Measurements from ENCODE around the gene SLAMF8. TPM values are rescaled to one million over a fixed set of nuclear protein-coding genes. Genes with fewer than 3 reads are reported as not detected.

SLAMF8 gene
- total RNA-seq, 2 donors from 2014 or later, result 1.5 to 1.9 TPM

GRCh38 chr1:159870704-159871103, 44.0 kb downstream of the SLAMF8 start:
- DNase-seq, result no peak
- intact Hi-C loops (cut with DNase I), result loop anchor here (5.0 kb wide), 1 partner anchor 48 kb away; no protein-coding TSS in a partner anchor
- Histone ChIP-seq H3K36me3 (no peaks in the 10 kb centered on the region), H3K27ac (no peak overlapping the region), H3K4me1 (no peaks in the 10 kb centered on the region), H3K27me3 (no peaks in the 10 kb centered on the region), H3K9me3 (no peaks in the 10 kb centered on the region), H3K9ac (ENCODE audit: low read depth in 2 of 2, low read length in 2 of 2) (no peak overlapping the region), H3K4me3 (no peak overlapping the region)
- no peak for TF ChIP-seq CTCF (IDR thresholded peaks at IDR 0.05)

- Histone ChIP-seq H3K9ac (ENCODE audit: low read depth in 2 of 2, low read length in 2 of 2) (no peak overlapping the region), H3K27ac (no peak overlapping the region), H3K4me3 (no peak overlapping the region), H3K36me3 (no peaks in the 10 kb centered on the region), H3K27me3 (no peaks in the 10 kb centered on the region), H3K4me1 (no peaks in the 10 kb centered on the region), H3K9me3 (no peaks in the 10 kb centered on the region)
- DNase-seq, result no peak
- no peak for TF ChIP-seq CTCF (IDR thresholded peaks at IDR 0.05)
- intact Hi-C loops (cut with DNase I), result loop anchor here (5.0 kb wide), 1 partner anchor 51 kb away; no protein-coding TSS in a partner anchor
Measured at GRCh38 chr1:159872891-159873290, 46.2 kb downstream of the SLAMF8 start.

- intact Hi-C loops (cut with DNase I), result loop anchor here (5.0 kb wide), 1 partner anchor 51 kb away; no protein-coding TSS in a partner anchor
- H3K27me3 ChIP-seq, result no peaks in the 10 kb centered on the region
- no peak overlapping the region for H3K9ac ChIP-seq (ENCODE audit: low read depth in 2 of 2, low read length in 2 of 2)
- no peak for TF ChIP-seq CTCF (IDR thresholded peaks at IDR 0.05)
- no peak overlapping the region for H3K27ac ChIP-seq
- H3K4me1 ChIP-seq, result no peaks in the 10 kb centered on the region
- H3K4me3 ChIP-seq, result no peak overlapping the region
- DNase-seq, result no peak
- no peaks in the 10 kb centered on the region for H3K36me3 ChIP-seq
- H3K9me3 ChIP-seq, result no peaks in the 10 kb centered on the region
Measured at GRCh38 chr1:159873530-159874143, 47.0 kb downstream of the SLAMF8 start.

GRCh38 chr1:159877695-159878444, 51.2 kb downstream of the SLAMF8 start:
- intact Hi-C loops (cut with DNase I), result no loop called here
- Histone ChIP-seq H3K27me3 (no peaks in the 10 kb centered on the region), H3K9ac (ENCODE audit: low read depth in 2 of 2, low read length in 2 of 2) (no peak overlapping the region), H3K4me3 (no peak overlapping the region), H3K9me3 (no peaks in the 10 kb centered on the region), H3K4me1 (no peaks in the 10 kb centered on the region), H3K27ac (no peak overlapping the region), H3K36me3 (no peaks in the 10 kb centered on the region)
- TF ChIP-seq CTCF (IDR thresholded peaks at IDR 0.05), result no peak
- DNase-seq, result no peak

- Histone ChIP-seq H3K4me3 (no peak overlapping the region), H3K9ac (ENCODE audit: low read depth in 2 of 2, low read length in 2 of 2) (no peak overlapping the region), H3K4me1 (no peaks in the 10 kb centered on the region), H3K27ac (no peak overlapping the region), H3K9me3 (no peaks in the 10 kb centered on the region), H3K27me3 (no peaks in the 10 kb centered on the region), H3K36me3 (no peaks in the 10 kb centered on the region)
- no peak for DNase-seq
- intact Hi-C loops (cut with DNase I), result no loop called here
- no peak for TF ChIP-seq CTCF (IDR thresholded peaks at IDR 0.05)
Measured at GRCh38 chr1:159879136-159879535, 52.5 kb downstream of the SLAMF8 start.
